Measurements from ENCODE around the gene MARVELD3. TPM values are rescaled to one million over a fixed set of nuclear protein-coding genes. Genes with fewer than 3 reads are reported as not detected.
"Not testable (repeated sequence)": the region's sequence is repeated elsewhere in the genome, so short reads cannot be mapped to it uniquely, and the experiment has no call there.

MARVELD3 gene, protein sequence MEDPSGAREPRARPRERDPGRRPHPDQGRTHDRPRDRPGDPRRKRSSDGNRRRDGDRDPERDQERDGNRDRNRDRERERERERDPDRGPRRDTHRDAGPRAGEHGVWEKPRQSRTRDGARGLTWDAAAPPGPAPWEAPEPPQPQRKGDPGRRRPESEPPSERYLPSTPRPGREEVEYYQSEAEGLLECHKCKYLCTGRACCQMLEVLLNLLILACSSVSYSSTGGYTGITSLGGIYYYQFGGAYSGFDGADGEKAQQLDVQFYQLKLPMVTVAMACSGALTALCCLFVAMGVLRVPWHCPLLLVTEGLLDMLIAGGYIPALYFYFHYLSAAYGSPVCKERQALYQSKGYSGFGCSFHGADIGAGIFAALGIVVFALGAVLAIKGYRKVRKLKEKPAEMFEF
- total RNA-seq = 10 to 100 TPM; 51.0 to 79.0 TPM

DNA sequence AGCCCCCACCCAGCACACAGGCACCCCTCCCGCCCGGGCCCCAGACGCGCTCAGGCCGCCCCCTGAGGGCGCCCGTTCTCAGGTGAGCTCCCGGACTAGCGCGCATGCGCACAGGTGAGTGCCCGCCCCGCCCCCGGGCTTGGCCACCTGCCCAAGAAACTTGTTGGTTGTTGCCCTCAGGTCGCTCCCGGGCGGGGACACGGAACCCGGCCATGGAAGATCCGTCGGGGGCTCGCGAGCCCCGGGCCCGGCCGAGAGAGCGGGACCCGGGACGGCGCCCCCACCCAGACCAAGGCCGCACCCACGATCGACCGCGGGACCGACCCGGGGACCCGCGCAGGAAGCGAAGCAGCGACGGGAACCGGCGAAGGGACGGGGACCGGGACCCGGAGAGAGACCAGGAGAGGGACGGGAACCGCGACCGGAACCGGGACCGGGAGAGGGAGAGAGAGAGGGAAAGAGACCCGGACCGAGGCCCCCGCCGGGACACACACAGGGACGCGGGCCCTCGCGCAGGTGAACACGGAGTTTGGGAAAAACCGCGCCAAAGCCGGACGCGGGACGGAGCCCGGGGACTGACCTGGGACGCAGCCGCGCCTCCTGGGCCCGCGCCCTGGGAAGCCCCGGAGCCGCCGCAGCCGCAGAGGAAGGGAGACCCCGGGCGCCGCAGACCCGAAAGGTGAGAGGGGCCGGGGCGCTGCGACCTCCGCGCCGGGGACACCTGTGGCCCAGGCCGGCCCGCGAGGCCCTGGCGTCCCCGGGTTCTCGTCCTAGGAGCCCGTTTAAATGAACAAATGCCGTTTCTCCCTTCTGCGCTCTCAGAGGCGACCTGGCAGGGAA is at the start of gene MARVELD3:
MARVELD3 (plus strand) TSS at position 167 of the 840 bp plus-strand sequence; CDS start at position 213, 46 bp downstream.
- peak within 1 kb of the TSS; percentile 87 to 88 for H3K9ac ChIP-seq (ENCODE audit: low read depth in 2 of 2, low read length in 2 of 2)
- H3K27ac ChIP-seq = peak within 1 kb of the TSS; percentile 83
- TF ChIP-seq, protein P1, sequence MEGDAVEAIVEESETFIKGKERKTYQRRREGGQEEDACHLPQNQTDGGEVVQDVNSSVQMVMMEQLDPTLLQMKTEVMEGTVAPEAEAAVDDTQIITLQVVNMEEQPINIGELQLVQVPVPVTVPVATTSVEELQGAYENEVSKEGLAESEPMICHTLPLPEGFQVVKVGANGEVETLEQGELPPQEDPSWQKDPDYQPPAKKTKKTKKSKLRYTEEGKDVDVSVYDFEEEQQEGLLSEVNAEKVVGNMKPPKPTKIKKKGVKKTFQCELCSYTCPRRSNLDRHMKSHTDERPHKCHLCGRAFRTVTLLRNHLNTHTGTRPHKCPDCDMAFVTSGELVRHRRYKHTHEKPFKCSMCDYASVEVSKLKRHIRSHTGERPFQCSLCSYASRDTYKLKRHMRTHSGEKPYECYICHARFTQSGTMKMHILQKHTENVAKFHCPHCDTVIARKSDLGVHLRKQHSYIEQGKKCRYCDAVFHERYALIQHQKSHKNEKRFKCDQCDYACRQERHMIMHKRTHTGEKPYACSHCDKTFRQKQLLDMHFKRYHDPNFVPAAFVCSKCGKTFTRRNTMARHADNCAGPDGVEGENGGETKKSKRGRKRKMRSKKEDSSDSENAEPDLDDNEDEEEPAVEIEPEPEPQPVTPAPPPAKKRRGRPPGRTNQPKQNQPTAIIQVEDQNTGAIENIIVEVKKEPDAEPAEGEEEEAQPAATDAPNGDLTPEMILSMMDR (IDR thresholded peaks at IDR 0.05) = no peak
- no peaks in the 10 kb centered on the region for H3K4me1 ChIP-seq
- intact Hi-C loops (cut with DNase I) = loop anchor here (5.0 kb wide), 1 partner anchor 116 kb away; no protein-coding TSS in a partner anchor
- H3K36me3 ChIP-seq = no peaks in the 10 kb centered on the region
- H3K9me3 ChIP-seq = no peaks in the 10 kb centered on the region
- H3K4me3 ChIP-seq = peak within 1 kb of the TSS; percentile 77
- DNase-seq = peak; percentile 93
- H3K27me3 ChIP-seq = peaks cover 10% of the 10 kb centered on the region

DNA sequence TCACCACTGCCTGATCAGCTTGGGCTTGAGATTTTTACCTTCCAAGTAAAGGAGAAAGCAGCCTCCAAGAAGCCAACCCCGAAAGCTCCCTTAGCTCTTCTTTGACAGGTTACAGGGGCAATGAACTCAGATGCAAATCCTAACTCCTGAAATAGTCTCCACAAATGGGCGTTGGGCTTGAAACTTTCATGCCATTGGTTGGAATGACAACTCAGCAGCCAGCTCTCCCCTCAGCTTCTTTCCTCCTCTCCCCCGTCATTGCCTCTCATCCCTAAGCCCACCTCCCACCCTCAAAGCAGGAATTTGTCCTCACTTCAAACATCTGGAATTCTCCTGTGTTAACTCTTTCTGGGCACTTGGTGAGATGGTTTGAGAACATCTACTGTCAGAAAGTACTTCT is 49.0 kb upstream of the MARVELD3 start, which contains the start of gene TAT:
TAT (minus strand) TSS at position 122 of the 400 bp plus-strand sequence. CDS start 677 bp downstream, outside the sequence.
- no peaks in the 10 kb centered on the region for H3K4me1 ChIP-seq
- H3K4me3 ChIP-seq = no peak within 1 kb of the TSS
- H3K36me3 ChIP-seq = no peaks in the 10 kb centered on the region
- TF ChIP-seq, protein P1 (IDR thresholded peaks at IDR 0.05) = no peak
- no peaks in the 10 kb centered on the region for H3K27me3 ChIP-seq
- no peaks in the 10 kb centered on the region for H3K9me3 ChIP-seq
- no peak for DNase-seq
- no peak within 1 kb of the TSS for H3K9ac ChIP-seq (ENCODE audit: low read depth in 2 of 2, low read length in 2 of 2)
- no peak within 1 kb of the TSS for H3K27ac ChIP-seq
- intact Hi-C loops (cut with DNase I) = no loop called here

DNA sequence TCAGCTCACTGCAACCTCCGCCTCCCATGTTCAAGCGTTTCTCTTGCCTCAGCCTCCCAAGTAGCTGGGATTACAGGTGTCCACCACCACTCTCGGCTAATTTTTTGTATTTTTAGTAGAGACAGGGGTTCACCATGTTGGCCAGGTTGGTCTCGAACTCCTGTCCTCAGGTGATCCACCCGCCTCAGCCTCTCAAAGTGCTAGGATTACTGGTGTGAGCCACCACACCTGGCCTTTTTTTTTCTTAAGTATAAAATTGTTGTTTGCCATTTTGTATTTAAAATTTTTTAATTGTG is 43.5 kb upstream of the MARVELD3 start:
- DNase-seq; H3K9ac ChIP-seq (ENCODE audit: low read depth in 2 of 2, low read length in 2 of 2); H3K27me3 ChIP-seq; H3K4me3 ChIP-seq; H3K36me3 ChIP-seq; intact Hi-C loops (cut with DNase I); H3K4me1 ChIP-seq; H3K9me3 ChIP-seq; H3K27ac ChIP-seq: not testable (repeated sequence)

DNA sequence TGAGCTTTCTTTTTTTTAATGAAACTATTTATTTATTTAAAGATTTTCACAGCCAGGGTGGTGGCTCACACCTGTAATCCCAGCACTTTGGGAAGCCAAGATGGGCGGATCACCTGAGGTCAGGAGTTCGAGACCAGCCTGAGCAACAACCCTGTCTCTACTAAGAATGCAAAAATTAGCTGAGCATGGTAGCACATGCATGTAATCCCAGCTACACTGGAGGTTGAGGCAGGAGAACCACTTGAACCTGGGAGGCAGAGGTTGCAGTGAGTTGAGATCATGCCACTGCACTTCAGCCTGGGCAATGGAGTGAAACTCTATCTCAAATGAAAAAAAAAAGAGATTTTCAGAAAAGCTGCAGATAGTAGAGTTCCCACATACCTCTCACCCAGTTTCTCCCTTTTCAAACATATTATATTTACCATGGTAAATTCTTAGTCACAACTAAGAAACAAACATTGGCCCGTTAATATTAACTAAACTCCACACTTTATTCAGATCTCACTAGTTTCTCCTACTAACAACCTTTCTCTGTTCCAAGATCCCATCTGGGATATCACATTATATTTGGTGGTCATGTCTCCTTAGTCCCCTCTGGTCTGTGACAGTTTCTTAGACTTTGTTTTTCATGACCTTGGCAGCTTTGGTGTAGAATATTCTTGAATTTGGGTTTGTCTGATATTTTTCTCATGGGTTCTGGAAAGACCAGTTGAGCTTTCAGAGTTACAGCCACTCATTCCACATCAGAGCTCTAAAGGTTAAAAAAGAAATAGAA is 41.3 kb upstream of the MARVELD3 start:
- Histone ChIP-seq H3K36me3 (no peaks in the 10 kb centered on the region), H3K9me3 (no peaks in the 10 kb centered on the region), H3K27ac (no peak overlapping the region), H3K9ac (ENCODE audit: low read depth in 2 of 2, low read length in 2 of 2) (no peak overlapping the region), H3K4me1 (no peaks in the 10 kb centered on the region), H3K27me3 (no peaks in the 10 kb centered on the region), H3K4me3 (no peak overlapping the region)
- TF ChIP-seq, protein P1 (IDR thresholded peaks at IDR 0.05) = no peak
- no peak for DNase-seq
- intact Hi-C loops (cut with DNase I) = no loop called here

DNA sequence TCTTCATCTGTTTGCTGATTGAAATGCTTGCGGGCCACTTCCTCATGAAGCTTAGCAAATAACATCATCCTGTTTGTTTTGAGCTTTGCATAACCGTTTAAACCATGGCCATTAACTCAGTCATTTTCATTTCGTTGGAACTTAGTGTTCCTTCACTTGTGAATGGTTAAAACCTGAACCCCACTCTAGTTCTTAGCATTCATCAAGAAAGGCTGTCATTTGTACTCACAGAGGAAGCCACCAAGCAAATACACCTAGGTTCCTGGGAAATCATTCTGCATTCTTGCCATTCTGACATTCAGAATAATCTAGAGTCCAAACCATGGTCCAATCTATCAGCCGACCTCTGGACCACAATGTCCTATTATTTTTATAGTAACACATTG is 40.7 kb upstream of the MARVELD3 start:
- H3K4me3 ChIP-seq = no peak overlapping the region
- no peaks in the 10 kb centered on the region for H3K27me3 ChIP-seq
- no peaks in the 10 kb centered on the region for H3K4me1 ChIP-seq
- TF ChIP-seq, protein P1 (IDR thresholded peaks at IDR 0.05) = no peak
- H3K9me3 ChIP-seq = no peaks in the 10 kb centered on the region
- no peak for DNase-seq
- intact Hi-C loops (cut with DNase I) = no loop called here
- H3K9ac ChIP-seq (ENCODE audit: low read depth in 2 of 2, low read length in 2 of 2) = no peak overlapping the region
- no peaks in the 10 kb centered on the region for H3K36me3 ChIP-seq
- H3K27ac ChIP-seq = no peak overlapping the region

DNA sequence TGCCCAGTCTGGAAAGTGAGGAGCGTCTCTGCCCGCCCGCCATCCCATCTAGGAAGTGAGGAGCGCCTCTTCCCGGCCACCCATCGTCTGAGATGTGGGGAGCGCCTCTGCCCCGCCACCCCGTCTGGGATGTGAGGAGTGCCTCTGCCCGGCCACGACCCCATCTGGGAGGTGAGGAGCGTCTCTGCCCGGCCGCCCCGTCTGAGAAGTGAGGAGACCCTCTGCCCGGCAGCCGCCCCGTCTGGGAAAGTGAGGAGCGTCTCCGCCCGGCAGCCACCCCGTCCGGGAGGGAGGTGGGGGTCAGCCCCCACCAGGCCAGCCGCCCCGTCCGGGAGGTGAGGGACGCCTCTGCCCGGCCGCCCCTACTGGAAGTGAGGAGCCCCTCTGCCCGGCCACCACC is 36.6 kb upstream of the MARVELD3 start:
- H3K27ac ChIP-seq; DNase-seq; H3K4me3 ChIP-seq; H3K9me3 ChIP-seq; H3K27me3 ChIP-seq; H3K9ac ChIP-seq (ENCODE audit: low read depth in 2 of 2, low read length in 2 of 2); H3K36me3 ChIP-seq; H3K4me1 ChIP-seq; intact Hi-C loops (cut with DNase I): not testable (repeated sequence)

DNA sequence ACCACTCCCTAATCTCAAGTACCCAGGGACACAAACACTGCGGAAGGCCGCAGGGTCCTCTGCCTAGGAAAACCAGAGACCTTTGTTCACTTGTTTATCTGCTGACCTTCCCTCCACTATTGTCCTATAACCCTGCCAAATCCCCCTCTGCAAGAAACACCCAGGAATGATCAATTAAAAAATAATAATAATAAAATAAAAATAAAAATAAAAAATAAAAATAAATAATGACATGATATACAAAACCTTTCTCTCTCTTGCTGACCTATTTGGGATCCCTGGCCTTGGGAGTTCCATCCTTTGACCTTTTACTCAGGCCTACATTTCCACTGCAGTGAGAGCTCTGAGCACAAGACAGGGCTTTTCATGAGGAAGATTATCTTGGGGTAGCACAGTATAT is 35.9 kb upstream of the MARVELD3 start:
- H3K4me1 ChIP-seq; H3K4me3 ChIP-seq; H3K27ac ChIP-seq; DNase-seq; intact Hi-C loops (cut with DNase I); H3K9me3 ChIP-seq; H3K27me3 ChIP-seq; H3K36me3 ChIP-seq; H3K9ac ChIP-seq (ENCODE audit: low read depth in 2 of 2, low read length in 2 of 2): not testable (repeated sequence)
